Measurements from ENCODE around the gene OOSP3.
"Not testable (repeated sequence)": the region's sequence is repeated elsewhere in the genome, so short reads cannot be mapped to it uniquely, and the experiment has no call there.

The OOSP3 gene

GRCh38 chr11:59877325-59877724, 1.3 kb upstream of the OOSP3 start:
- DNase-seq, result no peak

GRCh38 chr11:59877784-59878183, 798 bp upstream of the OOSP3 start:
- no peak for DNase-seq

GRCh38 chr11:59879567-59879966, 985 bp downstream of the OOSP3 start:
- DNase-seq, result no peak

GRCh38 chr11:59883597-59883996, 5.0 kb downstream of the OOSP3 start:
- DNase-seq, result no peak

GRCh38 chr11:59887156-59887555, 8.6 kb downstream of the OOSP3 start:
- not testable (repeated sequence) for DNase-seq

- no peak for DNase-seq
Observed at GRCh38 chr11:59891781-59892181, 13.2 kb downstream of the OOSP3 start.

GRCh38 chr11:59894616-59895015, 16.0 kb downstream of the OOSP3 start:
- no peak for DNase-seq

- DNase-seq, result no peak
Observed at GRCh38 chr11:59898046-59898445, 19.5 kb downstream of the OOSP3 start.

GRCh38 chr11:59898650-59899049, 20.1 kb downstream of the OOSP3 start:
- no peak for DNase-seq

GRCh38 chr11:59899532-59899931, 20.9 kb downstream of the OOSP3 start:
- DNase-seq, result no peak

GRCh38 chr11:59900366-59901126, 22.0 kb downstream of the OOSP3 start:
- DNase-seq, result no peak

GRCh38 chr11:59901306-59901705, 22.7 kb downstream of the OOSP3 start:
- no peak for DNase-seq

- not testable (repeated sequence) for DNase-seq
Observed at GRCh38 chr11:59903569-59903968, 25.0 kb downstream of the OOSP3 start.

GRCh38 chr11:59918480-59918879, 39.9 kb downstream of the OOSP3 start:
- DNase-seq, result no peak

GRCh38 chr11:59918987-59919589, 40.5 kb downstream of the OOSP3 start:
- DNase-seq, result peak; percentile 20

- DNase-seq, result no peak
Observed at GRCh38 chr11:59923813-59924212, 45.2 kb downstream of the OOSP3 start.

GRCh38 chr11:59931688-59932087, 53.1 kb downstream of the OOSP3 start:
- DNase-seq, result no peak

GRCh38 chr11:59938132-59938531, 59.5 kb downstream of the OOSP3 start, which contains the start of gene OOSP1:
TSS of gene OOSP1 (plus strand) at chr11:59938432. CDS start at chr11:59938455, 23 bp downstream.
- no peak for DNase-seq

GRCh38 chr11:59938718-59939117, 60.1 kb downstream of the OOSP3 start:
- no peak for DNase-seq

- DNase-seq, result no peak
Observed at GRCh38 chr11:59939482-59939881, 60.9 kb downstream of the OOSP3 start.

GRCh38 chr11:59941091-59941490, 62.5 kb downstream of the OOSP3 start:
- no peak for DNase-seq

GRCh38 chr11:59943997-59944714, 65.6 kb downstream of the OOSP3 start:
- no peak for DNase-seq

GRCh38 chr11:59944720-59945119, 66.1 kb downstream of the OOSP3 start:
- DNase-seq, result no peak

Data from fibroblast of skin of scalp (primary cell).